ENCODE measurements around the gene ST6GALNAC6.

The ST6GALNAC6 gene

DNA sequence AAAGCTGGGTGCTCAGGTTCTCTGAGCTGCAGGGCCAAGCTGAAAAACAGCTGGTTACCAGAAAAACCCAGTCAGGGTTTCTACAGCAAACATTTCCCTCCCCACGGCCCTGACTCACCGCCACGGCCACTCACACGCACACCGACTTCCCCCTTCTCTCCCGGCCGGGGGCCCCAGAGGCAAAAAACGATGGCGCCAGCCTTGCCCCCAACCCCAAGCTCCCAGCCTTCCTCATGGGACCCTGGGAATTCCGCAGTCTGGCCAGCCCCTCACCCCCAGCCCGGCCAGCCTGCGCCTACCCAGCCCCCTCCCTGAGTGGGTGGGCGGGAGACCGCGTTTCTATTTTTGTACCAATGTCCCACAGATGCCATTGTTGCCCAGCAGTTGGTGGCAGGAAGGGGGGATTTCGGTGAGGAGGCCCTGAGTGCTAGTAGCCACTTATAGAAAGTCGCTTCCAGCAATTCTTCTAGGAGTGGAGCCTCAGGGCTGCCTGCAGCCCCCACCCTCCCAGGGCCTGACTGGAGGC lies 63.3 kb downstream of the ST6GALNAC6 start:
- H3K27ac ChIP-seq: no peak overlapping the region
- TF ChIP-seq, protein P1, sequence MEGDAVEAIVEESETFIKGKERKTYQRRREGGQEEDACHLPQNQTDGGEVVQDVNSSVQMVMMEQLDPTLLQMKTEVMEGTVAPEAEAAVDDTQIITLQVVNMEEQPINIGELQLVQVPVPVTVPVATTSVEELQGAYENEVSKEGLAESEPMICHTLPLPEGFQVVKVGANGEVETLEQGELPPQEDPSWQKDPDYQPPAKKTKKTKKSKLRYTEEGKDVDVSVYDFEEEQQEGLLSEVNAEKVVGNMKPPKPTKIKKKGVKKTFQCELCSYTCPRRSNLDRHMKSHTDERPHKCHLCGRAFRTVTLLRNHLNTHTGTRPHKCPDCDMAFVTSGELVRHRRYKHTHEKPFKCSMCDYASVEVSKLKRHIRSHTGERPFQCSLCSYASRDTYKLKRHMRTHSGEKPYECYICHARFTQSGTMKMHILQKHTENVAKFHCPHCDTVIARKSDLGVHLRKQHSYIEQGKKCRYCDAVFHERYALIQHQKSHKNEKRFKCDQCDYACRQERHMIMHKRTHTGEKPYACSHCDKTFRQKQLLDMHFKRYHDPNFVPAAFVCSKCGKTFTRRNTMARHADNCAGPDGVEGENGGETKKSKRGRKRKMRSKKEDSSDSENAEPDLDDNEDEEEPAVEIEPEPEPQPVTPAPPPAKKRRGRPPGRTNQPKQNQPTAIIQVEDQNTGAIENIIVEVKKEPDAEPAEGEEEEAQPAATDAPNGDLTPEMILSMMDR (conservative IDR thresholded peaks at IDR 0.05): no peak

Measured in VCaP (cell line).